Mucosa of stomach (tissue), 1 donor: ENCODE measurements around the gene HRK.
"Not testable (repeated sequence)": the region's sequence is repeated elsewhere in the genome, so short reads cannot be mapped to it uniquely, and the experiment has no call there.

ENCODE experiments used
- H3K27me3 ChIP-seq: one replicate; pipeline ENCODE4 v1.7.0; 2013; ENCODE audit warnings: mild to moderate bottlenecking, low read length; ENCODE audit not compliant: control insufficient read depth, insufficient read depth
- H3K36me3 ChIP-seq: one replicate; pipeline ENCODE4 v1.7.0; 2013; ENCODE audit warnings: low read length; ENCODE audit not compliant: control insufficient read depth, insufficient read depth
- H3K4me1 ChIP-seq: one replicate; pipeline ENCODE4 v1.7.0; 2013; ENCODE audit warnings: mild to moderate bottlenecking, low read length; ENCODE audit not compliant: control insufficient read depth, insufficient read depth
- H3K4me3 ChIP-seq: one replicate; pipeline ENCODE4 v1.7.0; 2013; ENCODE audit warnings: low read length
- H3K9ac ChIP-seq: one replicate; pipeline ENCODE4 v1.7.0; 2013; ENCODE audit warnings: mild to moderate bottlenecking, low read length, moderate library complexity
- H3K9me3 ChIP-seq: one replicate; pipeline ENCODE4 v1.7.0; 2013; ENCODE audit warnings: mild to moderate bottlenecking, low read length, moderate library complexity; ENCODE audit not compliant: control insufficient read depth
- donor health status: Pancreatic carcinoma.

Gene HRK

DNA sequence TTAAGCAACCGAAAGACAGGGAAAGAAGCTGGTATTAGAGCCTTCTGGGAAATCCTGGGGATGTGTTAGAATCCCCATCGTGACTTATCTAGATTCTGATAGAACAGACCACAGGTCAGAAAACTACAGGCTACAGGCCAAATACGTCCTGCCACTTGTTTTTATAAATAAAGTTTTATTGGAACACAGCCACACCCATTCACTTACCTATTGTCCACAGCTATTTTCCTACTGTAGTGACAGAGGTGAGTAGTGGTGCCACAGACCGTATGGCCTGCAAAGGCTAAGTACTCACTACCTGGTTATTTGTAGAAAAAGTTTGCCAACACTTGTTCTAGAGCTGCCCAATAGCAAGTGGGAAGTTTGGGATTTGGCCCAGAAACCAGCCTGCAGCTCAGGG lies 53.8 kb downstream of the HRK start:
- no peaks in the 10 kb centered on the region for H3K36me3 ChIP-seq
- H3K9me3 ChIP-seq, result no peaks in the 10 kb centered on the region
- H3K4me1 ChIP-seq, result no peaks in the 10 kb centered on the region
- no peaks in the 10 kb centered on the region for H3K27me3 ChIP-seq
- H3K9ac ChIP-seq, result no peak overlapping the region
- H3K4me3 ChIP-seq, result no peak overlapping the region

DNA sequence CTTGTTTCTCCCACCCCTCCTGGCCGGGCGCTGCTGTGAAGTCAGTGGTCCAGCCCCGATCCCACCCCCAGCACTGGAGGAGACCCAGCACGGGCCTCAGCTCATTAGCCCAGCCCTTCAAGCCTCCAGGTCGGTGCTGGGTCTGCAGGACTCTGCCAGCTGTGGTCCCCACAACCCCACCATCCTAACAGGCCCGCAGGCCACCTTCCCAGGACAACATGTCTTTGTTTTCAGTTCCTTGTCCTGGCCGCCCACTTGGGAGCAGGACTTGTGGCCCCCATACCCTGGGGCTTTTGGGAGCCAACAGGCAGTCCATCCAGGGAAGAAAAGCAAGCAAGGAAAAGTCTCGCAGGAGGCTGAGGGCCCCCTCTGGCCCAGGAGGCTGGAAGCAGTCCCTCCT lies 60.0 kb downstream of the HRK start:
- no peak overlapping the region for H3K9ac ChIP-seq
- H3K9me3 ChIP-seq, result no peaks in the 10 kb centered on the region
- H3K4me1 ChIP-seq, result peaks cover 10% of the 10 kb centered on the region
- no peaks in the 10 kb centered on the region for H3K36me3 ChIP-seq
- H3K4me3 ChIP-seq, result no peak overlapping the region
- H3K27me3 ChIP-seq, result no peaks in the 10 kb centered on the region

GRCh38 chr12:116820064-116820656 lies 61.1 kb downstream of the HRK start:
- Histone ChIP-seq H3K9ac (no peak overlapping the region), H3K4me1 (peaks cover 10% of the 10 kb centered on the region), H3K36me3 (no peaks in the 10 kb centered on the region), H3K9me3 (no peaks in the 10 kb centered on the region), H3K4me3 (no peak overlapping the region), H3K27me3 (no peaks in the 10 kb centered on the region)

- H3K9me3 ChIP-seq, result no peaks in the 10 kb centered on the region
- H3K36me3 ChIP-seq, result no peaks in the 10 kb centered on the region
- H3K4me3 ChIP-seq, result peak overlapping the region; percentile 78
- peak overlapping the region; percentile 81 for H3K9ac ChIP-seq
- peaks cover 10% of the 10 kb centered on the region for H3K4me1 ChIP-seq
- H3K27me3 ChIP-seq, result no peaks in the 10 kb centered on the region
Observed at GRCh38 chr12:116818948-116819832, 62.1 kb downstream of the HRK start.

GRCh38 chr12:116818341-116818856 lies 62.8 kb downstream of the HRK start:
- Histone ChIP-seq H3K27me3 (no peaks in the 10 kb centered on the region), H3K4me3 (peak overlapping the region; percentile 78), H3K9me3 (no peaks in the 10 kb centered on the region), H3K9ac (peak overlapping the region; percentile 81), H3K36me3 (no peaks in the 10 kb centered on the region), H3K4me1 (peaks cover 10% of the 10 kb centered on the region)

DNA sequence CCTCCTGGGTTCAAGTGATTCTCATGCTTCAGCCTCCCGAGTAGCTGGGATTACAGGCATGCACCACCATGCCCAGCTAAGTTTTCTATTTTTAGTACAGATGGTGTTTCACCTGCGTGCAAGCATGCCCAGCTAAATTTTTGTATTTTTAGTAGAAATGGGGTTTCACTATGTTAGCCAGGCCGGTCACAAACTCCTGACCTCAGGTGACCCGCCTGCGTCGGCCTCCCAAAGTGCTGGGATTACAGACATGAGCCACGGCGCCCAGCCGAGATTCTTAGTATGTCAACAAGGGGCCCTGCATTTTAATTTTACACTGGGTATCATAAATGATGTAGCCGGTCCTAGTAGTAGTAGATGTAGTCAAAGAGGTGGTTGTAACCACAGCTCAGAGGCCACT lies 66.5 kb downstream of the HRK start:
- H3K4me1 ChIP-seq, H3K9ac ChIP-seq, H3K9me3 ChIP-seq, H3K36me3 ChIP-seq, H3K27me3 ChIP-seq, H3K4me3 ChIP-seq: not testable (repeated sequence)

GRCh38 chr12:116813271-116814041 lies 67.8 kb downstream of the HRK start:
- Histone ChIP-seq H3K4me3 (no peak overlapping the region), H3K27me3 (no peaks in the 10 kb centered on the region)

GRCh38 chr12:116812238-116812637 lies 69.0 kb downstream of the HRK start:
- Histone ChIP-seq H3K9me3 (no peaks in the 10 kb centered on the region), H3K36me3 (no peaks in the 10 kb centered on the region), H3K4me1 (no peaks in the 10 kb centered on the region), H3K27me3 (no peaks in the 10 kb centered on the region), H3K4me3 (no peak overlapping the region), H3K9ac (no peak overlapping the region)

More at GRCh38 chr12:116813271-116814041, 67.8 kb downstream of the HRK start:
- Histone ChIP-seq H3K36me3 (no peaks in the 10 kb centered on the region), H3K4me1 (peaks cover 5% of the 10 kb centered on the region), H3K9ac (no peak overlapping the region), H3K9me3 (no peaks in the 10 kb centered on the region)

GRCh38 chr12:116808113-116809105 lies 72.8 kb downstream of the HRK start:
- Histone ChIP-seq H3K9ac (no peak overlapping the region), H3K36me3 (no peaks in the 10 kb centered on the region), H3K27me3 (no peaks in the 10 kb centered on the region), H3K4me3 (no peak overlapping the region), H3K4me1 (no peaks in the 10 kb centered on the region), H3K9me3 (no peaks in the 10 kb centered on the region)

DNA sequence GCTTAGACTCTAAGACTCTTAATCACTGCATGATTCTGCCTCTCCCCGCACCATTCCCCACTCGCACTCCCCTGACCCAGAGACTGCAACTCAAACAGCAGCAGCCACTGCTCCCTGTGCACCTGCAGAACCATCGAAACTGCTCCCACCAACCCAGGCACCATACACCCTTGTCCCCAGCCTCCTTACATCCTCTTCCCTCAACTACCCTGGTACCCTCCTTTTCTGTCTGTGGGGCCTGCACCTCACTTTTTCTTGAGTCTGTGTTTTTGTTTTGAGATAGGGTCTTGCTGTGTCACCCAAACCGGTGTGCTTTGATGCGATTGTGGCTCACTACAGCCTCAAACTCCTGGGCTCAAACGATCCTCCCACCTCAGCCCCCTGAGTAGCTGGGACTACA lies 73.7 kb downstream of the HRK start:
- no peak overlapping the region for H3K4me3 ChIP-seq
- no peaks in the 10 kb centered on the region for H3K27me3 ChIP-seq
- no peaks in the 10 kb centered on the region for H3K9me3 ChIP-seq
- H3K9ac ChIP-seq, result no peak overlapping the region
- no peaks in the 10 kb centered on the region for H3K36me3 ChIP-seq
- H3K4me1 ChIP-seq, result no peaks in the 10 kb centered on the region

GRCh38 chr12:116806845-116807440 lies 74.3 kb downstream of the HRK start:
- Histone ChIP-seq H3K4me1 (no peaks in the 10 kb centered on the region), H3K9me3 (no peaks in the 10 kb centered on the region), H3K4me3 (no peak overlapping the region), H3K27me3 (no peaks in the 10 kb centered on the region), H3K9ac (no peak overlapping the region), H3K36me3 (no peaks in the 10 kb centered on the region)
